PC-3 (cell line): ENCODE results near the gene ENTPD2. TPM values are rescaled to one million over a fixed set of nuclear protein-coding genes. Genes with fewer than 3 reads are reported as not detected.
"Not testable (repeated sequence)": the region's sequence is repeated elsewhere in the genome, so short reads cannot be mapped to it uniquely, and the experiment has no call there.

ENCODE experiments used
- ATAC-seq: fragments of 200-7000 bp; cut with Tn5 transposase; 2 replicates; pipeline ENCODE4 v1.9.1; 2020; ENCODE audit warnings: mild to moderate bottlenecking, moderate library complexity
- BruUV-seq: library from RNA; stranded (reverse); fragments of 400-500 nt; replicated peaks from 2 replicates; lab custom pipeline; 2021; lab: Mats Ljungman, UMichigan
- CTCF ChIA-PET: fragments of 300-600 bp; sonication (Branson Sonifier 250); formaldehyde crosslinking; loops from one replicate; lab custom pipeline; 2022; ENCODE audit warnings: antibody characterized with exemption; lab: Charles Lee
- POLR2A ChIA-PET: fragments of 300-600 bp; sonication (Branson Sonifier 250); formaldehyde crosslinking; loops from one replicate; lab custom pipeline; 2022; ENCODE audit warnings: antibody characterized with exemption; ENCODE audit not compliant: unreplicated experiment; lab: Charles Lee
- DNase-seq: peaks from one replicate; pipeline ENCODE4 v3.0.0-alpha.2; 2015
- H2AFZ ChIP-seq: fragments of 300-600 bp; sonication (generic); 2 replicates; pipeline ENCODE4 v1.6.0; 2016; ENCODE audit warnings: antibody characterized with exemption, low read length
- H3F3A ChIP-seq: fragments of 300-600 bp; sonication (generic); one replicate; pipeline ENCODE4 v1.6.0; 2017; ENCODE audit warnings: antibody characterized with exemption, low read length, control low read depth, mild to moderate bottlenecking; ENCODE audit not compliant: unreplicated experiment
- H3K27ac ChIP-seq: fragments of 300-600 bp; sonication (generic); 2 replicates; pipeline ENCODE4 v1.5.1; 2016; ENCODE audit warnings: mild to moderate bottlenecking, low read length
- H3K27me3 ChIP-seq: fragments of 300-600 bp; sonication (generic); 2 replicates; pipeline ENCODE4 v1.6.1; 2016; ENCODE audit warnings: low read length, mixed read lengths
- H3K36me3 ChIP-seq: fragments of 300-600 bp; sonication (generic); 2 replicates; pipeline ENCODE4 v1.6.1; 2016; ENCODE audit warnings: low read depth, mixed run types, low read length, mixed read lengths
- H3K4me1 ChIP-seq: fragments of 300-600 bp; sonication (generic); 2 replicates; pipeline ENCODE4 v1.5.1; 2016; ENCODE audit warnings: low read length; ENCODE audit not compliant: insufficient read depth
- H3K4me2 ChIP-seq: fragments of 300-600 bp; sonication (generic); 2 replicates; pipeline ENCODE4 v1.6.0; 2016; ENCODE audit warnings: low read length
- H3K4me3 ChIP-seq: fragments of 300-600 bp; sonication (generic); 2 replicates; pipeline ENCODE4 v1.5.1; 2016; ENCODE audit warnings: mild to moderate bottlenecking, low read length, mixed read lengths
- H3K79me2 ChIP-seq: fragments of 300-600 bp; sonication (generic); 2 replicates; pipeline ENCODE4 v1.6.1; 2017; ENCODE audit warnings: low read length, mixed read lengths
- H3K9ac ChIP-seq: fragments of 300-600 bp; sonication (generic); 2 replicates; pipeline ENCODE4 v1.6.0; 2016; ENCODE audit warnings: mild to moderate bottlenecking, low read length
- H3K9me2 ChIP-seq: fragments of 300-600 bp; sonication (generic); replicated peaks from 2 replicates; pipeline ENCODE4 v1.6.1; 2016; ENCODE audit warnings: mixed run types, low read length, mixed read lengths
- H3K9me3 ChIP-seq: fragments of 300-600 bp; sonication (generic); 2 replicates; pipeline ENCODE4 v1.6.1; 2016; ENCODE audit warnings: low read length, mixed read lengths
- H4K20me1 ChIP-seq: fragments of 300-600 bp; sonication (generic); 2 replicates; pipeline ENCODE4 v1.6.1; 2016; ENCODE audit warnings: low read length, mixed read lengths
- CTCF ChIP-seq: fragments of 300-600 bp; sonication (generic); conservative IDR thresholded peaks from 2 replicates; pipeline ENCODE4 v1.5.1; 2017; ENCODE audit warnings: antibody characterized with exemption, low read depth, mild to moderate bottlenecking, low read length
- EZH2 ChIP-seq: fragments of 300-600 bp; sonication (generic); IDR thresholded peaks from one replicate; pipeline ENCODE4 v1.6.1; 2017; ENCODE audit warnings: antibody characterized with exemption, mild to moderate bottlenecking, low read length; ENCODE audit not compliant: unreplicated experiment
- EZH2phosphoT487 ChIP-seq: fragments of 300-600 bp; sonication (generic); IDR thresholded peaks from 2 replicates; pipeline ENCODE4 v1.6.1; 2018; ENCODE audit warnings: mild to moderate bottlenecking, antibody characterized with exemption, low read length, borderline replicate concordance
- intact Hi-C: fragments of 100-400 bp; cut with micrococcal nuclease; formaldehyde crosslinking; loops from 2 replicates; pipeline ENCODE4 v1.9.0; 2023
- total RNA-seq: library from RNA; depleted of rRNA; stranded (reverse); fragments of >200 nt; gene quantifications from 2 replicates; pipeline ENCODE4 v1.2.3, GENCODE V29; 2014

The ENTPD2 gene
- total RNA-seq, 1 experiment from 2014 or later = 1.3 TPM

- Histone ChIP-seq H3K4me2 (peak overlapping the region; percentile 75), H3K4me1 (peaks cover 8% of the 10 kb centered on the region), H3K79me2 (no peaks in the 10 kb centered on the region), H4K20me1 (no peaks in the 10 kb centered on the region), H3K27ac (no peak overlapping the region), H3K9me3 (no peaks in the 10 kb centered on the region), H3K36me3 (no peaks in the 10 kb centered on the region), H3K4me3 (peak overlapping the region; percentile 57), H3K9ac (no peak overlapping the region), H3K27me3 (no peaks in the 10 kb centered on the region), H3F3A (no peaks in the 10 kb centered on the region), H2AFZ (peak overlapping the region; percentile 72), H3K9me2 (no peaks in the 10 kb centered on the region)
- TF ChIP-seq EZH2phosphoT487 (no peak), CTCF (peak; percentile 83), EZH2 (no peak)
- intact Hi-C loops = loop anchor here (1.0 to 5.0 kb wide), 2 partner anchors 87 to 248 kb away; no protein-coding TSS in a partner anchor
- ChIA-PET CTCF (interaction anchor here (0.5 to 2.0 kb wide), 8 partner anchors 12 to 180 kb away, joined by 3 to 17 read pairs (median 3); partner anchors contain the start of gene CLIC3), POLR2A (interaction anchor here (0.6 kb wide), 1 partner anchor 87 kb away, joined by 3 read pairs; no protein-coding TSS in a partner anchor)
- BruUV-seq = no TSS peak
- peak; percentile 92 for ATAC-seq
- peak; percentile 78 for DNase-seq
Measured at GRCh38 chr9:137034709-137035506, 19.0 kb downstream of the ENTPD2 start.

GRCh38 chr9:137034039-137034708 is 19.7 kb downstream of the ENTPD2 start:
- no peak for DNase-seq

GRCh38 chr9:137033481-137033880 is 20.4 kb downstream of the ENTPD2 start:
- H3K36me3 ChIP-seq, H3F3A ChIP-seq, intact Hi-C loops, H3K79me2 ChIP-seq, H3K4me2 ChIP-seq, H3K9me2 ChIP-seq, H2AFZ ChIP-seq, H3K9ac ChIP-seq, H4K20me1 ChIP-seq, H3K9me3 ChIP-seq, ATAC-seq, CTCF ChIA-PET, POLR2A ChIA-PET, H3K27ac ChIP-seq, BruUV-seq, DNase-seq, H3K4me3 ChIP-seq, H3K27me3 ChIP-seq: not testable (repeated sequence)
- H3K4me1 ChIP-seq = peaks cover 14% of the 10 kb centered on the region

More at GRCh38 chr9:137034039-137034708, 19.7 kb downstream of the ENTPD2 start:
- Histone ChIP-seq H3K27me3 (no peaks in the 10 kb centered on the region), H4K20me1 (no peaks in the 10 kb centered on the region), H3K79me2 (no peaks in the 10 kb centered on the region), H3K4me1 (peaks cover 9% of the 10 kb centered on the region), H3K9ac (no peak overlapping the region), H3K9me3 (no peaks in the 10 kb centered on the region), H3K4me3 (peak overlapping the region; percentile 57), H2AFZ (peak overlapping the region; percentile 72; the same call in 1 of the 2 replicates), H3K4me2 (peak overlapping the region; percentile 75), H3K9me2 (no peaks in the 10 kb centered on the region), H3K36me3 (no peaks in the 10 kb centered on the region), H3K27ac (no peak overlapping the region), H3F3A (no peaks in the 10 kb centered on the region)
- intact Hi-C loops = no loop called here
- no TSS peak for BruUV-seq
- ChIA-PET POLR2A (interaction anchor here (0.6 kb wide), 1 partner anchor 86 kb away, joined by 3 read pairs; no protein-coding TSS in a partner anchor), CTCF (interaction anchor here (0.6 to 2.0 kb wide), 5 partner anchors 13 to 179 kb away, joined by 3 to 17 read pairs (median 5); partner anchors contain the start of gene CLIC3)
- 0 out of 2 replicates have a peak, but pooled peaks have one; percentile 3 for ATAC-seq
- TF ChIP-seq EZH2 = no peak
